K562 (cell line): ENCODE measurements around the gene JUN. TPM values are rescaled to one million over a fixed set of nuclear protein-coding genes. Genes with fewer than 3 reads are reported as not detected.

Experiments
- ETS1 ChIP-seq: conservative IDR thresholded peaks from 2 replicates; pipeline ENCODE4 v1.6.1; 2011; ENCODE audit warnings: low read depth, mild to moderate bottlenecking, low read length; ENCODE audit not compliant: control insufficient read depth
- ETV5 ChIP-seq: sonication (generic); formaldehyde crosslinking; IDR thresholded peaks from 2 replicates; pipeline ENCODE4 v1.4.0; 2020; ENCODE audit warnings: low read depth, mild to moderate bottlenecking, missing genetic modification reagents
- FOXA1 ChIP-seq: fragments of 450-650 bp; IDR thresholded peaks from 2 replicates; pipeline ENCODE4 v1.6.1; 2016; ENCODE audit warnings: mild to moderate bottlenecking, borderline replicate concordance
- GATA2 ChIP-seq: sonication (generic); formaldehyde crosslinking; IDR thresholded peaks from 2 replicates; pipeline ENCODE4 v1.4.0; 2020; ENCODE audit warnings: mild to moderate bottlenecking, missing genetic modification reagents
- HBP1 ChIP-seq: fragments of 450-650 bp; formaldehyde crosslinking; IDR thresholded peaks from 2 replicates; pipeline ENCODE4 v1.4.0; 2022; ENCODE audit warnings: missing genetic modification characterization
- HES1 ChIP-seq: fragments of 450-650 bp; IDR thresholded peaks from 2 replicates; pipeline ENCODE4 v1.6.1; 2016; ENCODE audit warnings: low read depth, mild to moderate bottlenecking, moderate library complexity
- HOXB6 ChIP-seq: fragments of 250-450 bp; sonication (Bioruptor Pico); IDR thresholded peaks from 2 replicates; pipeline ENCODE4 v1.5.1; 2022; ENCODE audit warnings: mild to moderate bottlenecking, borderline replicate concordance
- L3MBTL2 ChIP-seq: fragments of 450-650 bp; IDR thresholded peaks from 2 replicates; pipeline ENCODE4 v1.6.1; 2016; ENCODE audit warnings: mild to moderate bottlenecking, moderate library complexity
- MCM3 ChIP-seq: fragments of 450-650 bp; IDR thresholded peaks from 2 replicates; pipeline ENCODE4 v1.6.1; 2016
- MEF2A ChIP-seq: IDR thresholded peaks from 2 replicates; pipeline ENCODE4 v1.6.1; 2011; ENCODE audit warnings: low read depth, mild to moderate bottlenecking, low read length, moderate library complexity; ENCODE audit not compliant: control insufficient read depth
- MYNN ChIP-seq, 2 experiments: sonication (generic); formaldehyde crosslinking in 1 of 2; IDR thresholded peaks; 2 replicates each; pipeline versions ENCODE4 v1.5.0 to v1.6.1; 2016 to 2020; ENCODE audit warnings: antibody characterized with exemption in 1 of 2, missing genetic modification reagents in 1 of 2
- NR0B1 ChIP-seq: fragments of 450-650 bp; IDR thresholded peaks from one replicate; pipeline ENCODE4 v1.6.1; 2018; ENCODE audit warnings: mild to moderate bottlenecking, moderate library complexity; ENCODE audit not compliant: partially characterized antibody
- PTTG1 ChIP-seq: fragments of 450-650 bp; IDR thresholded peaks from 2 replicates; pipeline ENCODE4 v1.6.1; 2016; ENCODE audit warnings: low read depth, mild to moderate bottlenecking, missing genetic modification characterization, missing compliant biosample characterization
- RBM39 ChIP-seq: fragments of 200-400 bp; formaldehyde crosslinking; optimal IDR thresholded peaks from 2 replicates; pipeline ENCODE3; 2018; ENCODE audit warnings: low read depth, low read length
- SAFB2 ChIP-seq: fragments of 200-400 bp; formaldehyde crosslinking; IDR thresholded peaks from 2 replicates; pipeline ENCODE4 v1.6.1; 2018; ENCODE audit warnings: borderline replicate concordance, low read length, low read depth, moderate library complexity; ENCODE audit not compliant: severe bottlenecking
- TRIM25 ChIP-seq: fragments of 450-650 bp; IDR thresholded peaks from 2 replicates; pipeline ENCODE4 v1.7.0; 2016; ENCODE audit warnings: borderline replicate concordance
- ZNF395 ChIP-seq: fragments of 200-800 bp; sonication (Bioruptor generic); IDR thresholded peaks from 2 replicates; pipeline ENCODE4 v1.6.1; 2017; ENCODE audit warnings: missing genetic modification characterization, missing compliant biosample characterization
- ZNF778 ChIP-seq: fragments of 450-650 bp; formaldehyde crosslinking; IDR thresholded peaks from 2 replicates; pipeline ENCODE4 v1.4.0; 2020; ENCODE audit warnings: mild to moderate bottlenecking, moderate library complexity
- polyA plus RNA-seq, 8 experiments: library from polyadenylated mRNA; depleted of rRNA in 4 of 8; stranded (reverse) in 5 of 8; unstranded in 3 of 8; fragments of >200 nt; fragmentation: Nextera tagmentation in 2 of 8; fragmentation: Illumina TruSeq in 1 of 8; extraction: Ambion mirVana in 2 of 8; extraction: Trizol in 1 of 8; gene quantifications; 2 replicates each; pipeline versions ENCODE4 v1.2.1 to v1.2.3, GENCODE V29; 2011 to 2014; ENCODE audit warnings: inconsistent platforms in 1 of 8, missing spikeins in 1 of 8
- total RNA-seq, 7 experiments: library from RNA; depleted of rRNA in 6 of 7; stranded (reverse); fragments of >200 nt in 6 of 7; fragmentation: Illumina TruSeq in 2 of 7; extraction: Trizol in 2 of 7; gene quantifications; 2 replicates each; pipeline versions ENCODE4 v1.2.1 to v1.2.3, GENCODE V29; 2011 to 2021; ENCODE audit warnings: low replicate concordance in 1 of 7

Gene JUN
- total and polyA plus RNA-seq, 9 of the 15 experiments (the other 6 are each of a cell fraction or from before 2014, with no cell fraction given) = 0.32 to 23.4 (median 4.0) TPM

- TF ChIP-seq ZNF778 (CRISPR knock-in tag) (no peak), SAFB2 (no peak), TRIM25 (no peak), ZNF395 (CRISPR knock-in tag) (peak; percentile 75), RBM39 (no peak), NR0B1 (no peak), FOXA1 (no peak), L3MBTL2 (peak; percentile 68), ETV5 (CRISPR knock-in tag) (peak; percentile 57), HES1 (peak; percentile 25; the same call in 1 of the 2 replicates), ETS1 (peak; percentile 60), HBP1 (CRISPR knock-in tag) (peak; percentile 82; the same call in 1 of the 2 replicates), MYNN (IDR thresholded peaks at IDR 0.05) (peak; percentile 36; the same call in 1 of the 2 replicates), MYNN (CRISPR knock-in tag; IDR thresholded peaks at IDR 0.05) (no peak), HOXB6 (CRISPR knock-in tag) (no peak), MEF2A (no peak), GATA2 (CRISPR knock-in tag) (peak; percentile 76), MCM3 (no peak), PTTG1 (tag) (no peak)
Measured at GRCh38 chr1:58816072-58816746, 32.4 kb upstream of the JUN start (continued).
